GF-D8 (cell line): ENCODE results near the gene RNF26.

Experiments used
- DNase-seq: peaks from one replicate; lab custom pipeline; 2025; lab: John Stamatoyannopoulos, UW

The RNF26 gene

DNA sequence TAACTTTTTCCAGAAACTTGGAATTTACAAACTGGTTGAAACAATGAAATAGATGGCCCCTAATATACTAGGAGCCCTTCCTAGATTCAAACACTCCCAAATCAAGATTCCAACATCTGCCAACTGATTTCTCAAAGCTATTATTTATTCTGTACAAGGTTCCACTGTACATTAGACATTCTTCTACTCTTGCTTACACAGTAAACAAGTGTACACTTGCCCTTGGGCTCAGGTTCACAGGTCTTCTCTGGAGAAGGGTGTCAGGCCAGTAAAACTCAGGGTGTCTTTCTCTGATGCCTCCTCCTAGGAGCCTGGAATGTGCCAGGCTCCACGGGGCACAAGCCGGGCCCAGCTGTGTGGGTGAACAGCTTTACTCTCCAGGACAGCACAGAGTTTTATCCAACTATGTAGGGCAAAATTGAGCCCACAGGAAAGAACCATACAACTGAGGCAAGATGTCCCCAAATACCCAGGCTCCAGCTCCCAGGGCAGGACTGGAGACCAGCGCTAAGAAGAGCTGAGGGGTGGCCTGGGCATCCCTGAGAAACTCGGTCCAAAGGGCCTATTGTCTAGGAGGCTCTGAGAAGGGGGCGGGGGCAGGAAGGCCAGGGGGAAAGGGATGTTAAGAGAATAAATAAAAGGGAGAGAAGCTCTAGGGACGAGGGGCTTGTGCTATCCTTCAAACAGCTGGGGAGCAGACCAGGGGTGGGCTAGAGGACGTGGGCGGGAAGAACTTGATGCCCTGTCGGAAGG is 20.9 kb downstream of the RNF26 start:
- DNase-seq, result no peak

DNA sequence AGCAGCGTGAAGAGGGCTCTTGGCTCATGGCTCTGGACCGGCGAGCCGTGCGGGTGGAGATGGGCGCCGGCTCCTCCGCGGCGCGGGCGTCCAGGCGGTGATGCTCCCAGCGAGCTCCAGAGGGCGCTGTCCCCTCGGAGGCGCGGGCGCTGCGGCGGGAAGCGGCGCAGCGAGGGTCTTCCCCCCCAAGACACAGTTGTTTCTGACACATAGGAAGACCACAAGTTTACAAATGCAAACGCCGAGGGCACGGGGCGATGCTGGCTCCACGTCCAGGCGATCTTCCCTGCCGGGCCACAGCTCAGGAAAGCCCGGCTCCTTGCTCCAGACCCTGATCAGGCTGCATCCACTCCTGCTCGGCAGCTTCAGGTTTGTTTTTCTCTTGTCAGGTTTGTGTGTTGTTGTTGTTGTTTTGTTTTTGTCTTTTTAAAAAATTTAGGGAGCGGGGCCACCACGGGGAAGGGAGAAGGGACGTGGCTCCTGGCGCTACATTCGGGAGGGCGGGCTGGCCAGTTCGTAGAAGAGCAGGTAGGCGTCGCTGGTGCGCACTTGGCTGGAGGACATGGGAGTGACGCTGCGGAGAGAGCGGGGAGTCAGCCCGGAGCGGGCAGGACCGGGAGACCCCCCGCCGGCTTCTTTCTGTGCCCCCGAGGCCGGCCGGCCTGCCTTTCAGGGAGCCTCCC is 22.2 kb downstream of the RNF26 start:
- DNase-seq, result peak; percentile 32

DNA sequence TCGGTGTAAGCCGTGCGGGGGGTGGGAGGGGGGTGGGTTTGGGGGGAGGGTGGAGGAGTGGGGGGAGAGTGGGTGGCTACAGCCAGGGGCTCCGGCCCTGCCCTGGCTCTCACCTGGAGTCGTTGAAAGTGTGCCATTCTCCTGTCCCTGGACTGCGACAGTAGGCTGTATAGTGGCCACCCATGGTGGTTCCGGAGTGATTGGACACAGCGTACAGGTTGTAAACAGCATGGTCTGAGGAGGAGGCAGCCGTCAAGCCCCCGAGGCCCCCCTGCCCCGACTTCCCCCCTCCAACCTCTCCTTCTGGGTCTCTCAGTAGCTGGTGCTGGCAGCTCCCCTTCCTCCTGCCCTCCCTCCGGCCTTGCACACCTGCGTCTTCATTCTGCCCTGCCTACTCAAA is 22.7 kb downstream of the RNF26 start:
- DNase-seq, result no peak

DNA sequence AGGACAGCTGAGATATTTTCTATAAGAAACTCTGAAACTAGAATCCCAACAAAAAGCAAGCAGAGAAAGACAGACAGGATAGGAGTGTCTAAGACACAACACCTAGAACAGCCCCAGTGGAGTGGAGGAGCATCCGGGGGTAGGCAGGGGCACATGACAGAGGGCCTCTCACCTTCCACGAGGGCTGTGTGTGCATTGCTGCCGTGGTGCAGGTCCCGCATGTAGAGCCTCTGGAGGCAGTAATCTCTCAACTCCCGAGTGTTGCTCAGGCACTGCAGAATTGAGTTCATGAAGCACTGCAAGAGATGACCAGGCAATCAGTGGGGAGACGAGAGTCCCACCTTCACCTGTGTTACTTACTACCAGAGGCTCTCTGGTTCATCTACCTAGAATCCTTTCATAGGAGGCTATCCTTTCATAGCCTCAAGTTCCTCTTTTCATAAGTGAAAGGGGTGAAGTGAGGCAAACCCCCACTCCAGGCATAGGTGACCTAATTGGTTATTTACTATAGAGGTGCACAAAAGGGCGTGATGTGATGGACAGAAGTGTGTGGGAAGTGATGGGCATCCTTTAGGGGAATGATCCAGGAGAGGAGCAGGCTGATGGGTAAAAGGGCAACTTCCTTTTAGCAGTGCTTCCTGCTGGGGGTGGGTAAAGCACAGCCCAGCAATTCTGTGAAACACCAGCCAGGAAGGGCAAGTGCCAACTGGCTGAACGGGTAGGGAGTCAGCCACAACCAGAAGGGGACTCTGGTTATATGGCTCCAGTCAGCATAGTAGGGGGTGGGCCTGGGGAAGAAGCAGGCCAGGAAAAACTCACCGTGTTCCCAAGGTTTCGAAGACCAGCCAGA is 25.3 kb downstream of the RNF26 start:
- peak; percentile 51 for DNase-seq

DNA sequence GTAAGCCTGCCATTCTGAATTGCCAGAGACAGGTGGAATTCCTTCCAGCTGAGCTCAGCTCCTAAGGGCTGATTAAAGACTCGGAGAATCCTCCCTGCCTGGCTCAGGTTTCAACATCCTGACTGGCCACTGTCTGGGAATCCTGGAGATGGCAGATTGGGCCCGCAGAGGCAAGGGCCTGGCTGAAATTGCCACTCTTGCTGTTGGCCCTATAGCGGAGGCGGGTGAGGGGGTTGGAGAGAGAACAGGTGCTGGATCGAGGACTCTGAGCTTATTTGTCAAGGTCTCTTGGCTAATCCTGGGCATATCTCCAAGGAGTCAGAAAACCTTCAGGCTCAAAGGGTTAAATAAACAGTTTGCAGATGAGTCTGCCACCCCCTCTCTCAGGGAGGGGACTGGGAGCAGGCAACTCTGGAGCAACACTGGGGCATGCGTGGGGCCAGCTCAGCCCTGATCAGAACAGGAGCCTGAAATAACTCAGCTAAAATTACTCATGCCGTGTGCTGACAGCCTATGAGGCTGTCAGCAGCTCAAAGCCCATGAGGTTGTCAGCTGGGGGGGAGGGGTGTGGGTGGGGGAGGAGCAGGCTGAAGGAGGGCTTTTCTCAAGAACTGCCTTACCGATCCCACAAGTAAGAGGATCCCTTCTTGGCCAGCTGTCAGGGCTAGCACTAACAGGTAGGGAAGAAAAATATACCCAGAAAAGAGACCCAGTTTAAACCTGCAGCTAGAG is 26.9 kb downstream of the RNF26 start:
- no peak for DNase-seq

DNA sequence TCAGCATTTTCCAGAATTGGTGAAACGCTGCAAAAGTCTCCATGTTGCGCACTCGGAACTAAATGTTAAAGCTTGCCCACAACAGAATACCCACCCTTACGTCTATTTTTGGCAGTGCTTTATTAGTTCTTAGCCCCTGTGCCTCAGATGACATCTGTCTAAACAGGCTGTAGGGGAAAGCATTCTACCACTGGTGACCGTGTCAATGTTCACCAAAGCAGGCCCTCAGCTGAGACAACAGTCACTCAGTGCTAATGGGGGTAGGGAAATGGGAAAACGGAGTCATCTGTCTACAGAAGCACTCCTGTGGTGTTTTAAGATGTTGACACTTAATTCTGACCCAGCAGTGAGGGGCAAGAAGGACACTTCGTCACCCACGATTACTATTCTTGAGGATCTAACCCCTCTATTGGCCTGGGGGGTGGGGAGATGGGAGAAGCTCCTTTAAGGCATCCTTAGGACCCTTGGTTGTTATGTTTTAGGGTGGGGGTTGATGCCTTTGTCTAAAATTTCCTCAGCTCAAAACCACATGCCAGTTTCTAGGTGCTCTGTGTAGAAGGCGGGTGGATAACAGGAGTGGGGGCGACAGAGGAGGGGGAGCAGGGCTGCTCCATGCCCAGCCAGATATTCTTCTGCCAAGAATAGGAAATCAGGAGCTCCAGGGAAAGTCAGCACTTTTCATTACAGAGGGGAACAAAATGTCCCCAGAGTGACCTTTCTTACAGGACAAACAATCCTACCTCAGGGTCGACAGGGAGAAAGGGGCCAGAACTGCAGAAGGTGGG is 27.8 kb downstream of the RNF26 start:
- DNase-seq, result no peak

DNA sequence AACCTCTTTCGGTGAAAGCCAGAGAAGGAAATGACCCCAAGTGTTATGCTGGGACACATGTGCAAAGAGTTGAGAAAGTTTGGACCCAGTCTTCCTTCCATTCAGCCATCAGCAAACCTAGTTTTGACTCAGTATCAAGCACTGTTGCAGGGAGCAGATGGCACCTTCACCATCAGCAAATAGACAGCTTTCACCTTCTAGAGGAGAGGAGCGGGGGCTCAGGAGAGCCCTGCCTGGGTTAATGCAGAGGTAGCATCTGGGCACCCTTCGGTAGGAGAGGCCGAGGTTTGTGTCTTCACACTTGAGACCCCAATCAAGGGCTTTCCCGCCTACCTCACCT is 28.4 kb downstream of the RNF26 start:
- no peak for DNase-seq

DNA sequence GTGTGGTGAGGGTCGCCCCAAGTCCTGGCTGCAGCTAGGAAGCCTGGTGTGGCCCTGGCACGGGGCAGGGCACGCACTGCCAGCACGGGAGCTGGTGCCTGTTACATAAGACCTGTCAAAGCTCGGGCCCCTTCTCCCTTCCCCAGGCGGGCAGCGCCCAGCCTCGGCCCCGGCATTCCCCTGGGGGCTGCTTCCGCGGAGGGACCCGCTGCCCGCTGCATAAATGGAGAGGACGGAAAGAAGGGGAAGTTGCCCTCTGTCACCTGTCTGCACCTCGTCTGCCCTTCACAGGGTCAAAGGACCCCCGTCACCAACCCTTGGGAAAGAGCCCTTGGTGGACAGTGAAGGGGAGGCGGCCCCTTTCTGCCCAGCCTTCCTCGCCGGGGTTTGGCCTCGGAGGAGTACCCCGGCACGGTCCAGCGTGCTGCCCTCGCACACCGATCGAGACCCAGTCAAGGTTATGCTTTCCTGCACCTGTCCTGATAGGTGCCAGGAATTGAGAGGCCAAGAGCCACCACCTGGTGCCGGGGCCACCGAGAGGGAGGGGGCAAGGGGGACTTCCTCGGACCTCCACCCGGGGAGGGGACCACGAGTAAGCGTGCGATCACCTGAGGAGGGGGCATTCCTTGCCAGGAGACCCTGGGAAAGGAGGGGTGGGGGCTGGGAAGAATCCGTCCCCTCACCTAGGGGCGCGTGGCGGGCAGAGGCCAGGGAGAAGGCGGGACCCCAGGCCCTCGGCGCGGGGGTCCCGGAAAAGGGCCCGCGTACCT is 28.9 kb downstream of the RNF26 start:
- DNase-seq, result no peak

DNA sequence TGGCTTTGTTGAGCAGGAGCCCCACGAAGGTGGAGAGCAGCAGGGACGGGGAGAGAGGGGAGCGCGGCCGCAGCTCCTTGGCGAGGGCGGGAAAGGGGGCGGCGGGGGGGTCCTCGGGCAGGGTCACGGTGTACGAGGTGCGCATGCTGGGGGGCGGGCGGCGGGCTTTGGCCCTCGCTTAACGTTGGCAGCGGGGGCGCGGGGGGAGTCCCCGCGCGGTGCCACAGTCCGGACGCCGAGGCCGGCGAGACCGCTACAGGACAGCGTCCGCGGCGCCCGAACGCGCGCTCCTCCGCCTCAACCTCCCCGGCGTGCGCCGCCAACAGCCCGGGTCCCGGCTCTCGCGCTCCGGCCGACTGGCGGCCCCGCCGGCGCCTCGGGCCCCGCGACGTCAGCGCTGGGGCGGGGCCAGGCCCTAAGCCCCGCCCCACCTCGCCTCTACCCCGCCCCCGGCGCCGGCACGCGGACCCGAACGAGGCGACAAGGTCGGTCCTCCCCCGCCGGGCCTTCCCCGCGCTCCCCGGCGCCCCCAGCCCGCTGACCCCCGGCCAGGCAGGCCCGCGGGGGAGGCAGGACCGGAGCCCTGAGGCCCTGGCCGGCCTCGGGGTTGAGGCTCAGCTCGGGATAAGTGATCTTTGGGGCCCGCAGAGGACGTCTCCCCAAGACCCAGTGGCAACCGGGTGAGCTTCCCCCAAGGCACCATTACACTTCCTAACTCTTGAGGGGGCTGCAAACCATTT is 29.7 kb downstream of the RNF26 start:
- no peak for DNase-seq

DNA sequence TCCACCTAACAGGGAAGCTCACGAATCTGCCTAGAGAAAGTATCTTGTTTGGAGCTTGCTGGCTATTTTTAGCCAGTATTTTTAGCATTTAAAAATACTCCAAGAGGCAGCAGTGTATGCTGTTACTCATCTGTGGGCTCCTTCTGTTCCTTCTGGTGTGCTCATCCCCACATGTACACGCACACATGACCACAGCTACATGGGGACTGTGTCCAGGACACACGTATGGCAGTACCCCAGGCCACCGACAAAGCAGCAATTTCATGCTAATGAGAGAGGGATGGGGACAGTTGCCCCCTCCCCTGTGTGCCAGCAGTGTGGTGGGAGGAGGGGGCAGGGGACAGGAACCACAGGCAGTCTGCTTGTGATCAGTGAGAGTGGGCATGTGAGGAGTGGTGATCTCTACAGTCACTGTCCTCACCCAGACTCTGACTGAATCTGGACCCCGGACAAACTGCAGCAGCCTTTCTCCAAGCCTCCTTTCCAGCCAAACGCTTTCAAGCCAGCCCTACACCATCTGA is 30.8 kb downstream of the RNF26 start:
- no peak for DNase-seq

DNA sequence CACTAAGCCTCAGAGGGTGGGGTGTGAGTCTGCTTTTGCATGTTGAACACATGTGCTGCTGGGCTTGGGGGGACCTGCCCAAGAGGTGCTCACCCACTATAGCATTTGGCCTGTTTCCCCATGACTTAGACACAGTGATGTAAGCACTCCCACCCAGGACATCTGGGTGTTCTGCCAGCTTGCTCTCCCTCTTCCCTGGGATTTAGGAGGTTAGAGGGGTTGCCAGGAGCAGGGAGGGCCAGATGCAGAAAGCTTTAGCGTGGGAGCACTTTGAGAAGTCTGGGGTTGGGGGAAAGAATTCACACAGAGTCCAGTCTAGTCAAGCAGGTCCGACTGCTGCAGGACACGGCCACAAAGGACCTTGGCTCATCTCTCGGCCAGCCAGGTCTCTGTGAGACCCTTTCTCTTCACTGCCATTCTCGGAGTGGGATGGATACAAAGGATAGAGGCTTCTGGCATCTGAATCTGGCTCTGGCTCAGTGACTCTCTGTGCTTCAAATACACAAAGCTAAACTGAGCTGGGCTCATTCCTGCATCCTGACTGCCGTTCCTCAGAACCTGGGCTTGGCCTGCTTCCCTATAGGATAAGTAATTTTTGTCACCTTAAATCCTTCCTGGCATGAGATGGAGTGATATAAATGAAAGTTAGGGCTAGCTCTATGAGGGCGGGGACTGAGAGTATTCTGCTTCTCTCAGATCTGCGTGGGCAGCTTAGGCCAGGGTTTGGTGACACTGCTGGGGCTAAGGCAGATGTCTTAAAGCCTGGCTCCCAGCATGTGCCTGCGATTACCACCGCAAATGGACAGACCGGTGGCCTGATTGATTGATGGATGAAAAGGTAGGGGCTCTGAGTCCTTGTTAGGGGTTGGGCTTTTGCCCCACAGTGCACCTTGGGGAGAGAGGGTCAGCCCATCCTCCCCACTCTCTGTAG is 32.6 kb downstream of the RNF26 start:
- no peak for DNase-seq

DNA sequence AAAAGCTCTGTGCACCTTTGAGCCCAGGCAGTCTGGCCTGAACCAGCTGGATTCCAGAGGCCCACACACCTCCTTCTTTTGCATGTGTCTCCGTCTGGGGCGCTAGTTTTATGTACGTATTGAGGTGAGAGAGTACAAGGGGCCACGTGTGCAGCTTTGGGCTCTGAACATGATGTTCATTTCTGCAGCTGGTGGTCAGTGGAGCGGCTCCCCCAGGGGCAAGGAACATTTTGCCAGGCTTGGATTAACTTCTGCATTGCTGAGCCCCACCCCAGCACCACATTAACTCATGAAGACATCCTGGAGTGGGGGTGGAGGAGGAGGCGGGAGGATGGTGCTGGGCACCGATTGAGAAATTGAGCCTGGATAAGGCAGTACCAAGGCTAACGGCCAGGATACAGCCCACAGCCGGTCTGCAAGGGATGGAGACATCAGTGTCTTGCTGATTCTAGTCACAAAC is 33.4 kb downstream of the RNF26 start:
- DNase-seq, result no peak

DNA sequence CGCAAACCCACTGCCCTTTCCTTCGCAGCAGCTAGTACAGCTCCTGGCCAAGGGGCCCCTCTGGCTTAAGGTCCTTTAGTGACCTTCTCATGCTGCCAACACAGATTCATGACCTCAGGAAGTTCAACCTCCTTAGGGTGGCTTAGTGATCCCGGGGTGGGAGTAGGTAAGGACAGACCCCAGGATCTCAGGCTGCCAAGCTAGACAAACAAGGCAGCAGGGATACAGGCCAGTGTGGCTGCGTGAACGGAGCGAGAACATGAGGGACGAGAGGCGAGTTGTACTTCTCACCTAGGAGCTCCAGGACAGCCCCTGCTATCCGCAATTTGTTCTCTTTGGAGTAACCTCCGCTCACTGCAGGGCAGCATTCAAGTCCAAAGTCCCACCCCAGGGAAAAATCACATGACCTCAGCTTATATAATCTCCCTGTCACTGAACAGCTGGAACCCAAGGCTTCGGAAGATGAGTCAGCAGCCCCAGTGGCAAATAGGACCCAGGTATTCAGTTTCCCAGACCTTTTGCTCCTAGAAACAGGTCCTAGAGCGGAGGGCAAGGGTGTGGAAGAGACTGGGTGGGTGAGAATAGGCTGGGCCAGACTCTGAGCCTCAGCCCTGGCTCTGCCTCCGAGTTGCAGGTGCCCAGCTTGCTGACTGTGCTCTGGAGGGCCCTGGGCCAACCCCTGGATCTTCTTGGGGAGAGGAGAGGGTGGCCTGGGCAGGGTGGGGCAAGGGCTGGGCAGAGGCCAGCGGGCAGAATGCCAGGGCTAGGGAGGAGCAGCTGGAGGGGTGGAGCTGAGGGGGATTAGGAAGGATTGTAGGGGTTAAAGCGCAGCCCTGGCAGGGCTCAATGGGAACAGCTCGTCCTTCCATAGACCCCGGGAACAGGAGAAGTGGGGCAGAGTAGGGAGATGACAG is 34.1 kb downstream of the RNF26 start:
- DNase-seq, result no peak

DNA sequence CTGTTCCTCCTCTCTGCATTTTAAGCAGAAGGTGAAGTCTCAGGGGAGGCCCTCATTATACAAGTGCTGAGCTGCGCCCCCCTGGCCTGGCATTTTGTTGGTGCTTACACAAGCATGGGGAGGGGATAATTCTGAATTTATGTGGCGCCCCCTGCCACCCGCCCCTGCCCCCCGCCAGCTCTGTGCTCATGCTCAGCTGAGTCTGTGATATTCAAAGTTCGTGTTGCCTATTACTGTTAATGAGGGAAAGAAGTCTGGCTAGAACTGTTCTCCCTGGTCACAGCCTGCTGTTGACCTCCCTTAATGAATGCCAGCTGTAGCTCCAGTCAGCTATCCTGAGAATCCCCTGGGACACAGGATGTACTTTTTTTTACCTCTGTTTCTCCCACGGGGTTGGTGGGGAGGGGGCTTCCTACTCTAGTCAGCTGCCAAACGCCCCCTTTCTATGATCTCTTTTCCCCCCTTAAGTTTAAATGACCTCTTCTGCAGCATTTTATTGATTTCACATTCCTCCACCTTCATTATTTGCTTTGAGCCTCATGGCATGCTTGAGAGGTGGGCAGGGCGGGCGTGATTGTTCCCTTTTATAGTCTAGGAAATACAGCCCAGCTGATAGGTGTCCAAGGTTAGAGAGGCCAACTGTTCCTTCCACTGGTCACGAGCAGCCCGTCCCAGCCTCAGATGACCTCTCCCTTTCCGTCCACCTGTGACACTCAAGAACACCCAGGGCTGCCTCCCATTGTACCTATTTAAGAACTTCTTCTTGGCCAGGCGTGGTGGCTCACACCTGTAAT is 35.0 kb downstream of the RNF26 start:
- no peak for DNase-seq

DNA sequence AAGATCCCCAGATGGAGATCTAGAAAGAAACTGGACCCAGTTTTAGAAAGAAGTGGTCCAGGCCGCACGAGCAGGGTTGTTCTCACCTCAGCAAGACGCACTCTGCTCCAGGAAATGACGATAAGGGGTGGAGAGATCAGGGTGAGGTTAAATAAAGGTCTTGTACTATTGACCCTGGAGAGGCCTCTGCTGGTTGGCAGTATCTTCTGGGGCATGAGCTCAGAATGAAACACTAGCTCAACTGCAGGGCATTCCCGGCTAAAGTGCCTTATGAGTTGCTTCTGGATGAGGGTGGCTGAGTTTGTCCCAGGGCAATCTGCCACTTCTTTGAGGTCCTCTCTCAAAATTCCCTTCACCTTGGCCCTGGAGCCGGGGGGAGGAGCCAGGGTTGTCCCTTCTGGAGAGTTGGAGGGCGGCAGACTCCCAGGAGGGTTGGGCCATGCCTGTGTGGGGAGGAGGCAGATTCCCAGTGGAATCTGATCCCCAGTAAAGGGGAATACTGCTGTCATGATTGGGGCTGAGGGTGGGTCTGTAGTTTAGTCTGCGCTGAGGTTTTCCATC is 36.2 kb downstream of the RNF26 start:
- DNase-seq, result no peak

DNA sequence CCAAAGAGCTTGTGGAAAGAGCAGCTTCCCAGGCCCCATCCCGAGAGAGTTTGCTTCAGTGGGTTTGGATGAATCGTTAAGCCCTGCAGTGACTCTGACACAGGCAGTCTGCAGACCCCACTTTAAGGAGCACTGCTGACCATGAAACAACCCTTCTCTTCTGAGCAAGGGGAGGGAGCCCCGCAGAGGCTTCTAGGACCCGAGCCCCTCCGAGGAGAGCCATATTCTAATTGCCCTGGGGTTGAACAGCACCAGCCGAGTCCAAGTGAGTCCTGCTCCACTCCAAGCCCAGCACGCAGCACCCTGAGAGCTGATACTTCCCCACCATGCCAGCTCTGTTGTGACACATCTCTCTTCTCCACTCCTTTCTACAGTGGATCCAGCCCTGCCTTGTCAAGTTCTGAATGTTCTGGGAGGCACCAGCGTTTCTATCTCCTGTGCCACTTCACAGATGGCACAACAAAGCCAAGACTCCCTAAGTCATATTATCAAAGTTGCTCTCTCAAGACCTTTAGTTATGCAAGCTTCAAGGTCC is 36.8 kb downstream of the RNF26 start:
- DNase-seq, result no peak
